Type B pancreatic cell (in vitro differentiated cells): Measurements from ENCODE around the gene SMNDC1. TPM values are rescaled to one million over a fixed set of nuclear protein-coding genes. Genes with fewer than 3 reads are reported as not detected.

Experiments used
- DNase-seq: peaks from one replicate; pipeline ENCODE4 v3.0.0; 2021; ENCODE audit warnings: mixed read lengths; ENCODE audit not compliant: unreplicated experiment; ENCODE audit errors: extremely low spot score
- H3K27ac Mint-ChIP-seq: 2 replicates; pipeline ENCODE4 v1.8.0; 2021; ENCODE audit warnings: mild to moderate bottlenecking, mixed read lengths
- H3K27me3 Mint-ChIP-seq: 2 replicates; pipeline ENCODE4 v1.8.0; 2021; ENCODE audit warnings: mixed read lengths
- H3K36me3 Mint-ChIP-seq: 2 replicates; pipeline ENCODE4 v1.8.0; 2021; ENCODE audit warnings: mixed read lengths
- H3K4me1 Mint-ChIP-seq: one replicate; pipeline ENCODE4 v1.8.0; 2021; ENCODE audit warnings: mixed read lengths; ENCODE audit not compliant: unreplicated experiment
- H3K4me3 Mint-ChIP-seq: 2 replicates; pipeline ENCODE4 v1.8.0; 2021; ENCODE audit warnings: mild to moderate bottlenecking, mixed read lengths
- H3K9me3 Mint-ChIP-seq: 2 replicates; pipeline ENCODE4 v1.8.0; 2021; ENCODE audit warnings: mixed read lengths
- total RNA-seq: library from RNA; stranded (reverse); gene quantifications from 2 replicates; pipeline ENCODE4 v1.2.1, GENCODE V29; 2021; ENCODE audit warnings: low replicate concordance
- TF ChIP-seq, protein P1 (sequence below): fragments of 200-600 bp; sonication (generic); conservative IDR thresholded peaks from 2 replicates; pipeline ENCODE4 v1.5.0; 2021; ENCODE audit warnings: antibody characterized with exemption, mild to moderate bottlenecking

SMNDC1 gene
- total RNA-seq, 1 donor from 2014 or later: 35.4 TPM

DNA sequence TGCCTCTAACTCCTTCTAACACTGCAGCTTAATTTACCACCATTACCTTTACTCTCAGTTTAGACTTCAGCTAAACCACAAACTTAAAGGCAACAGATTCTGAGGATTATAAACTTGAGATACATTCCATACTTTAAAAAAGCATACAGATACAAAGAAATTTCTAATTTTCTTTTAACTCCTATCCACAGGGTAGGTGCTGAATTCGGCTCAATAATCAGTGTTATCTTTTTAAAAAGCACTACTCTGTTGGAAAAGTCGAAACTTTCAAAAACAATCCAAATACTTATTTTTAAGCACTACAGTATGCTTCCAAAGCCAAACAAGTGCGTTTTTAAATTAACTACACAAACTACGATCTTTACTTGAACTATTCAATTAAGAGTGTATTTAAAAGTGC is 1.0 kb downstream of the SMNDC1 start:
- Mint-ChIP-seq H3K27ac (peak overlapping the region; percentile 99), H3K36me3 (peaks cover 17% of the 10 kb centered on the region), H3K27me3 (peaks cover 3% of the 10 kb centered on the region), H3K4me1 (peaks cover 35% of the 10 kb centered on the region), H3K4me3 (peak overlapping the region; percentile 94), H3K9me3 (no peaks in the 10 kb centered on the region)
- no peak for DNase-seq
- TF ChIP-seq, protein P1, sequence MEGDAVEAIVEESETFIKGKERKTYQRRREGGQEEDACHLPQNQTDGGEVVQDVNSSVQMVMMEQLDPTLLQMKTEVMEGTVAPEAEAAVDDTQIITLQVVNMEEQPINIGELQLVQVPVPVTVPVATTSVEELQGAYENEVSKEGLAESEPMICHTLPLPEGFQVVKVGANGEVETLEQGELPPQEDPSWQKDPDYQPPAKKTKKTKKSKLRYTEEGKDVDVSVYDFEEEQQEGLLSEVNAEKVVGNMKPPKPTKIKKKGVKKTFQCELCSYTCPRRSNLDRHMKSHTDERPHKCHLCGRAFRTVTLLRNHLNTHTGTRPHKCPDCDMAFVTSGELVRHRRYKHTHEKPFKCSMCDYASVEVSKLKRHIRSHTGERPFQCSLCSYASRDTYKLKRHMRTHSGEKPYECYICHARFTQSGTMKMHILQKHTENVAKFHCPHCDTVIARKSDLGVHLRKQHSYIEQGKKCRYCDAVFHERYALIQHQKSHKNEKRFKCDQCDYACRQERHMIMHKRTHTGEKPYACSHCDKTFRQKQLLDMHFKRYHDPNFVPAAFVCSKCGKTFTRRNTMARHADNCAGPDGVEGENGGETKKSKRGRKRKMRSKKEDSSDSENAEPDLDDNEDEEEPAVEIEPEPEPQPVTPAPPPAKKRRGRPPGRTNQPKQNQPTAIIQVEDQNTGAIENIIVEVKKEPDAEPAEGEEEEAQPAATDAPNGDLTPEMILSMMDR: no peak

DNA sequence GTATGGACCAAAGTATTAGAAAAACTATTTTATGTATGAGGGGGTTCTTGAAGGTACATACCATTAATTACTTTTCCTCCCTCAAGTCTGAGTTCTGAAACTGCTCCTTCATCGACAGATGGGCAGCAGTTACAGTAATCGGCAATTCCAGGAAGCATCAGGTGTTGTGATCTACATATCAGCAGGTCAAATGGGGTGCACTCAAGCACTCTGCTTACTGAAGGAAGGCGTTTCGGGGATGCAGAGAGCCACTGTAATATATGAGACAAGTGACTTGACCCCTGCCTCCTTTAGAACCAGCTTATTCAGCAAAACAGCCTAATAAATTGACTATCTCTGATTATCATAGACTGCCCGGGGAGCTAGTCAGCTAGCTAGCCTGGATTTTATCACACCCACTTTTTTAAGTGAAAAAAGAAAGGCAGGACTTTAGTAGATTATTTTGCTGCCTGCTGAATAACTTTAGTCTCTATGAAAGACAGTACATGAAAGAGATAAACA is 4.2 kb downstream of the SMNDC1 start:
- peak overlapping the region; percentile 16 for H3K4me3 Mint-ChIP-seq
- H3K27me3 Mint-ChIP-seq: peaks cover 3% of the 10 kb centered on the region
- peaks cover 30% of the 10 kb centered on the region for H3K4me1 Mint-ChIP-seq
- peaks cover 38% of the 10 kb centered on the region for H3K36me3 Mint-ChIP-seq
- H3K9me3 Mint-ChIP-seq: no peaks in the 10 kb centered on the region
- no peak for DNase-seq
- no peak overlapping the region for H3K27ac Mint-ChIP-seq
- TF ChIP-seq, protein P1: no peak

DNA sequence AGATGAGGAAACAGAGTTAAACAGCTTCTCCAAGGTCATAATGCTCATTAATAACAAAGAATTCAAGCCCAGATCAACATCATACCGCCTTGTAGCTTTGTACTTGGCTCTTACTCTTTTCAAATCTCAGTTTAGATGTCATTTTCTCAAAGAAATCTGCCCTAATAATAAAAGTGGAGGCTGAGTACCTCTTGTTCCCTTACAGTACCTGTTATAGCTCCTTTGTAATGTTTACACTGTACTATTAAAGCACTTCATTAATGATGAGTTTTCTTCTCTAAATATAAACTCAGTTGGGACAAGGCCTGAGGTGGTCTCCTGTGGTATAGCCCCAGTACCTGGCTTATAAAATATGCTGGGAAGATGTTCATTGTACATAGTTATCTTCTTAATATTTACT is 7.8 kb downstream of the SMNDC1 start:
- Mint-ChIP-seq H3K36me3 (peaks cover 37% of the 10 kb centered on the region), H3K4me3 (no peak overlapping the region), H3K9me3 (no peaks in the 10 kb centered on the region), H3K27me3 (no peaks in the 10 kb centered on the region), H3K27ac (no peak overlapping the region), H3K4me1 (peaks cover 14% of the 10 kb centered on the region)
- TF ChIP-seq, protein P1: no peak
- DNase-seq: no peak

DNA sequence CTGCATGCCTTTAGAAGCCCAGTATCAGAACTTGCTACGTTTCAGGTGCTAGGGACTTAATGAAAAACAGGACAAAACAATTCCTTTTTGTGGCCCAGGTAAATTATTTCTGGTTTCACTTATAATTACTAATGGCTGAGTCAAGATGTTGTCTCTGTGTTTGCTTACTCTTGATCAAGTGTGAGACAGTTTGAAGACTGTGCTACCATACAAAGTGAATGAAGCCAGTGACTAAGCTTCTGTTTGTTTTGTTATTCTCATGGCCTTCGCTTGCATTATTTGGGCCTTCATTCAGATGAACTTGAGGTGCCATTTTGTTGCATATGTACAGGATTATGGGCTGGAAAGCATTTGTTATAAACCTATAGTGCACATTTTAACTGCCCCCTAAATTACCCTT is 17.9 kb downstream of the SMNDC1 start:
- TF ChIP-seq, protein P1: no peak
- no peaks in the 10 kb centered on the region for H3K27me3 Mint-ChIP-seq
- H3K4me3 Mint-ChIP-seq: no peak overlapping the region
- no peaks in the 10 kb centered on the region for H3K9me3 Mint-ChIP-seq
- no peak for DNase-seq
- peaks cover 4% of the 10 kb centered on the region for H3K4me1 Mint-ChIP-seq
- H3K27ac Mint-ChIP-seq: no peak overlapping the region
- peaks cover 10% of the 10 kb centered on the region for H3K36me3 Mint-ChIP-seq

DNA sequence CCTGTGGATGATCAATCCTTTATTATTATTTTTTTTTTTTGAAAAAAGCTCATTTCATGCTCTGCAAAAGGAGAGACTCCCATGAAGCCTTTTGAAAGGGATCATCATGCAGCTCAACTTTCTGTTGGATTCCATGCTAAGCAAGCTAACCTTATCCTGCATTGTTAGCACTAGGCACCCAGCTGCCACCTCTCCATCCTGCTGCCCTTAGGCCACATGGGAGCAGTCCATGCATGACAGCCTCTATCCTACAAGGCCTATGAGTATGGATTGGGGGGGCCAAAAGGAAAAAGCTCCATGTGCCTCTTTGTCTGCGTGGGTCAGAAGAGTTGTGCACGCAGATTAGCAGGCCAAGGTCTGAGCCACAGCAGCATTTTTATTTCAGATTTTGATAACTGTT is 19.2 kb downstream of the SMNDC1 start:
- H3K27ac Mint-ChIP-seq: no peak overlapping the region
- H3K4me1 Mint-ChIP-seq: peaks cover 4% of the 10 kb centered on the region
- TF ChIP-seq, protein P1: no peak
- H3K4me3 Mint-ChIP-seq: no peak overlapping the region
- no peaks in the 10 kb centered on the region for H3K9me3 Mint-ChIP-seq
- no peaks in the 10 kb centered on the region for H3K27me3 Mint-ChIP-seq
- H3K36me3 Mint-ChIP-seq: peaks cover 6% of the 10 kb centered on the region
- DNase-seq: no peak

DNA sequence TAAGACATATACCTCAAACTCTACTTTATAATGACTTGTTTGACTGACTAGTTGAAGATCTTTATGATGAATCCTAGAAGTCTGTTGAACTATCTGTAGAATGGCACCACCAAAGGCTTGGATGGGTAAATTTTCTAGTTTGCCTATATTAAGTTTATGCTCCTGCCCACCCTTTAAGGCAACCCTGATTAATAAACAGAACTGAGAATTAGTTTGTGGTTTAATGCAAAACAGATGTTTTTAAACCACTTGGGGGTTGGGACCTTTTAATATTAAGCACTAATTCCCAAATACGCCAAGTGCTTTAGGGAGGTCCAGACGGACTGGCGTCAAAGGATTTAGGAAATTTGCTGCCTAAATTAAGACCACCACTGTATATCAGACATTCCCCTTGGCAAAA is 20.5 kb downstream of the SMNDC1 start:
- Mint-ChIP-seq H3K27me3 (no peaks in the 10 kb centered on the region), H3K4me1 (peaks cover 2% of the 10 kb centered on the region), H3K4me3 (no peak overlapping the region), H3K9me3 (no peaks in the 10 kb centered on the region), H3K27ac (no peak overlapping the region), H3K36me3 (peaks cover 8% of the 10 kb centered on the region)
- TF ChIP-seq, protein P1: no peak
- no peak for DNase-seq
